Measurements from ENCODE around the gene ARNT2.

Gene ARNT2

GRCh38 chr15:80432345-80432702 is 28.1 kb downstream of the ARNT2 start (continued):
- TF ChIP-seq CSRNP3 (CRISPR knock-in tag; IDR thresholded peaks at IDR 0.05) (no peak), SNAI2 (CRISPR knock-in tag; IDR thresholded peaks at IDR 0.05) (no peak), ZC3H10 (CRISPR knock-in tag; IDR thresholded peaks at IDR 0.05) (no peak), TCF4 (CRISPR knock-in tag; IDR thresholded peaks at IDR 0.05; ENCODE audit: borderline replicate concordance) (no peak), ZNF565 (CRISPR knock-in tag; conservative IDR thresholded peaks at IDR 0.05; ENCODE audit: low read depth) (no peak), TOX (CRISPR knock-in tag; IDR thresholded peaks at IDR 0.05; ENCODE audit: borderline replicate concordance) (no peak), ZFP3 (CRISPR knock-in tag; IDR thresholded peaks at IDR 0.05) (no peak), CSDC2 (CRISPR knock-in tag; IDR thresholded peaks at IDR 0.05) (no peak), ZFP30 (CRISPR knock-in tag; IDR thresholded peaks at IDR 0.05) (no peak), PPARA (CRISPR knock-in tag; IDR thresholded peaks at IDR 0.05; ENCODE audit: borderline replicate concordance) (no peak), TSHZ2 (CRISPR knock-in tag; IDR thresholded peaks at IDR 0.05) (no peak), RARB (CRISPR knock-in tag; IDR thresholded peaks at IDR 0.05) (no peak), GLIS3 (CRISPR knock-in tag; IDR thresholded peaks at IDR 0.05) (no peak)

GRCh38 chr15:80433836-80434235 is 29.7 kb downstream of the ARNT2 start:
- TF ChIP-seq ZNF565 (CRISPR knock-in tag; conservative IDR thresholded peaks at IDR 0.05; ENCODE audit: low read depth): no peak
- no peak for TF ChIP-seq PATZ1 (CRISPR knock-in tag; IDR thresholded peaks at IDR 0.05; ENCODE audit: borderline replicate concordance)
- TF ChIP-seq POU6F1 (CRISPR knock-in tag; IDR thresholded peaks at IDR 0.05; ENCODE audit: borderline replicate concordance, low read depth): no peak
- TF ChIP-seq ESRRG (CRISPR knock-in tag; IDR thresholded peaks at IDR 0.05): no peak
- TF ChIP-seq ZNF70 (CRISPR knock-in tag; IDR thresholded peaks at IDR 0.05): no peak
- TF ChIP-seq GLIS3 (CRISPR knock-in tag; IDR thresholded peaks at IDR 0.05): no peak
- TF ChIP-seq OSR1 (CRISPR knock-in tag; IDR thresholded peaks at IDR 0.05): no peak
- no peak for TF ChIP-seq ARNTL (CRISPR knock-in tag; IDR thresholded peaks at IDR 0.05; ENCODE audit: borderline replicate concordance, low read depth)
- TF ChIP-seq CSDC2 (CRISPR knock-in tag; IDR thresholded peaks at IDR 0.05): no peak
- TF ChIP-seq TOX (CRISPR knock-in tag; IDR thresholded peaks at IDR 0.05; ENCODE audit: borderline replicate concordance): no peak
- no peak for TF ChIP-seq RARB (CRISPR knock-in tag; IDR thresholded peaks at IDR 0.05)
- no peak for TF ChIP-seq ZFP30 (CRISPR knock-in tag; IDR thresholded peaks at IDR 0.05)
- TF ChIP-seq CREB5 (CRISPR knock-in tag; IDR thresholded peaks at IDR 0.05; ENCODE audit: low read depth): no peak
- no peak for TF ChIP-seq CSRNP3 (CRISPR knock-in tag; IDR thresholded peaks at IDR 0.05)
- no peak for TF ChIP-seq ZFP3 (CRISPR knock-in tag; IDR thresholded peaks at IDR 0.05)
- no peak for TF ChIP-seq PPARA (CRISPR knock-in tag; IDR thresholded peaks at IDR 0.05; ENCODE audit: borderline replicate concordance)
- TF ChIP-seq TSHZ2 (CRISPR knock-in tag; IDR thresholded peaks at IDR 0.05): no peak
- ATAC-seq: no peak
